H1 (cell line): ENCODE measurements around the gene RRBP1.

Source experiments
- JUN ChIP-seq: IDR thresholded peaks from 2 replicates; pipeline ENCODE4 v1.6.1; 2011; ENCODE audit warnings: low read depth, mild to moderate bottlenecking, improper control_type of control experiment, low read length
- POLR2A ChIP-seq, 2 experiments: IDR thresholded peaks; 1 replicate in 1 of 2; 2 replicates in 1 of 2; pipeline ENCODE4 v1.6.1; 2011; ENCODE audit warnings: low read depth in 2 of 2, low read length in 2 of 2, mild to moderate bottlenecking in 2 of 2; ENCODE audit errors: control extremely low read depth in 1 of 2

- TF ChIP-seq POLR2A (IDR thresholded peaks at IDR 0.05; ENCODE audit: control extremely low read depth in 1 of 2, low read depth in 2 of 2, low read length in 2 of 2) (no peak), JUN (no peak)
Observed at GRCh38 chr20:17630151-17630805, 51.8 kb downstream of the RRBP1 start.
